NCI-H2107 (cell line): ENCODE results near the gene SLC44A1.

Experiments used
- DNase-seq: peaks from one replicate; lab custom pipeline; 2025; lab: John Stamatoyannopoulos, UW

Gene SLC44A1

DNA sequence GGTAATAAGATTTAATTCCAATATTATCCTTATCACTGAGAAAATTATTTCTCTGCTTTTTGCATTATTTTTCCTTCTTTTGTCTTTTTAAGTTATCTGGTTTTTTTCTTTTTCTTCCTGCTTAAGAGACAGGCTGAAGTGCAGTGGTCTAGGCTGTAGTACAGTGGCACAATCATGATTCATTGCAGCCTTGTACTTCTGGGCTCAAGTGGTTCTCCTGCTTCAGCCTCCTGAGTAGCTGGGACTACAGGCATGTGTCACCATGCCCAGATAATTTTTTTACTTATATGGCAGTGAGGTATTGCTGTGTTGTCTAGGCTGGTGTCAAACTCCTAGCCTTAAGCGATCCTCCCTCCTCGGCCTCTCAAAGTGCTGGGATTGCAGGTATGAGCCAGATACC lies 93.9 kb downstream of the SLC44A1 start:
- DNase-seq, result no peak

DNA sequence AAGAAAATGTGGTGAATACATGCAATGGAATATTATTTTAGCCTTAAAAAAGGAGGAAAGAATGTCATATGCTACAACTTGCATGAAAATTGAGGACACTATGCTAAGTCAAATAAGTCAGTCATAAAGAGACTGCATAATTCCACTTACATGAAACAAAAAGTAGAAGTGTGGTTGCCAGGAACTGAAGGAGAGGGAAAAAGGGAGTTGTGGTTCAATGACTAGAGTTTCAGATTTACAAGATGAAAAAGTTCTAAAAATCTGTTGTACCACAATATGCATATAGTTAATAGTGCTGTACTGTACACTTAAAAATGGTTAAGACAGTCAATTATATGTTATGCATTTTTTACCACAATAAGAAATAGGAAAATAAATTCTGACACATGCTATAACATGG lies 95.4 kb downstream of the SLC44A1 start:
- no peak for DNase-seq

DNA sequence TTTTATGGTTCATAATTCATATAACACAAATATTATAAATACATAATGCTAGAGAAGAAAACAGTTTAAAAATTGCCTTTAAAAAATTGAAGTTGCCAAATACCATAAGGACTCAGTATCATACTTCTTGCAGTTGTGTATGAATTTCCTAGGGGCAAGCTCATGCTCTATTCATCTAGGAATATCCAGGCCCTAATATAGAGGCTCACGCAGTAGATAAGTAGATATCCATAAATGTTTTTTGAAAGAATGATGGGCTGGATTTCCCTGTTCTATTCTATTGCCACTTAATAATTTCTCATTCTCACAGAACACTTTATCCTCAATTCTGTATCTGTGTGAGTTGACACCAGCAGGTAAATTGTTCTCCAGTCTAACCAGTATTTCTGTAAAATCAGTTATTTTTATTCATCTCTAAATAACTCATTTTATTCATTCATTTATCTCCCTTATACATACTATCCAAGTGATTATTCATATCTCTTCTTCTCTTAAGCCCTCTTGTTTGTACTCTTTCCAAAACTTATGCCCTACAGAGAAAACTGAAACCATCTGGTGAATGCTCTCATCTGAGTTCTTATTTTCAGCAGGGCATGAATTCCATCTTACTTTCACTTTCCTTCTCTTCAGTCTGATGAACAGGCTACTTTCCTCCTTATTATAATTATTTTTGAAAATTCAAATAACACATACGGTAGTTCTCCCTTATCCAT lies 97.1 kb downstream of the SLC44A1 start:
- DNase-seq, result no peak

DNA sequence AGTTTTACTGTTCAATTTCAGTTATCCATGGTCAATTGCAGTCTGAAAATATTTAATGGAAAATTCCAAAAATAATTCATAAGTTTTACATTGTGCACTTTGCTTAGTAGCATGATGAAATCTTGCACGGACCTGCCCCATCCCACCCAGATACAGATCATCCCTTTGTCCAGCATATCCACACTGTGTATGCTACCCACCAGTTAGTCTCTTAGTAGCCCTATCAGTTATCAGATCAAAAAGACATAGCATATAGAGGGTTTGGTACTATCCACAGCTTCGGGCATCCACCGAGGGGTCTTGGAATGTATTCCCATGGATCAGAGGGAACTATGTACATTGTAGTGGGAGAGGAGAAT lies 97.7 kb downstream of the SLC44A1 start:
- DNase-seq, result no peak

DNA sequence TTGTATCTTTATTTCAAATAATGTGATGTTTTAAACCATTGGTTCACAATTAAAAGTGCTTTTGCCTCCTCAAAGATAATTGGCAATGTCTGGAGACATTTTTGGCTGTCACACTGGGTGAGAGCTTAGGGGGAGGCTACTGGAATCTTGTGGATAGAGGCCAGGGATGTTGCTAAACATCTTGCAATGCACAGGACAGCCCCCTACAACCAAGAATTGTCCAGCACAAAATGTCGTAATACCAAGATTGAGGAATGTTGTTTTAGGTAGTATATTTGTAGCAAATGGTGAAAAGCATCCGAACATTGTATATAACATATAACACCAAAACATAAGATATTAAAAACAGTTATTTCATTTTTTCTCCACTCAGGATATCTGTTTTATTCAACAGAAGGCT lies 99.8 kb downstream of the SLC44A1 start:
- DNase-seq, result no peak

DNA sequence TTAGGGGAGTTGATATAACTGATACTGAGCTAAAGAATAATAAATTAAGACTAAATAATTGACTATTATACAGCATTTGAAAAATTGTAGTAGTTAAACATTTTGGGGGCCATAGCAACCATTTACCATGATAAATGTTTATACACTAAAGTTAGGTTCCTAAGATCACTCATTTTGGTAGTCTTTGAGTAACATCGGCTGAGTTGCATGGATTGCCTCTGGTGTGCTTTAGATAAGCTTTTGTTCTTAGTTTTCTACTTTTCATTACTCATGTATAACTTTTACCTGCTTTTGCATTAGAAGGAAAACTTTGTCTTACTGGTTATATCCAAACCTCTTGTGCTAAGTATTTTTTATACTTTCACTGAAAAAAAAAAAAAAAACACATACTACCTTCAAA lies 101.2 kb downstream of the SLC44A1 start:
- no peak for DNase-seq

DNA sequence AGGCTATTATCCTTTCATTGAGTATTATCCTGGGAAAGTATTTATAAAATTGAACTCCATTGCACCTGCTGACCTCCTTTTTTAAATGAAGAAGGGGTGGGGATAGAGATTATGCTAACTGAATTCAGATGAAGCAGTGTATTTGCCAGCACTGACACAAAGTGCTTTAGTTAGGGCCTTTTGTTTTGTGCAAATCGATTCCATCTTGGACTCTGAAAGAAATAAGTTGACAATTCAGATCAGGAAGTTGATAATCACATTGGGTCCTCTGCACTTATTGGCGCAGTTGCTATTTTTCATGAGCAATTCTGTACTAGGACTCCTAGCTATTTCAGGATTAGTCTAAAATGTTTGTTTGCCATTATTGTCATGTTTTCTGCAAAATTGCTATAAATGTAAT lies 101.8 kb downstream of the SLC44A1 start:
- no peak for DNase-seq

DNA sequence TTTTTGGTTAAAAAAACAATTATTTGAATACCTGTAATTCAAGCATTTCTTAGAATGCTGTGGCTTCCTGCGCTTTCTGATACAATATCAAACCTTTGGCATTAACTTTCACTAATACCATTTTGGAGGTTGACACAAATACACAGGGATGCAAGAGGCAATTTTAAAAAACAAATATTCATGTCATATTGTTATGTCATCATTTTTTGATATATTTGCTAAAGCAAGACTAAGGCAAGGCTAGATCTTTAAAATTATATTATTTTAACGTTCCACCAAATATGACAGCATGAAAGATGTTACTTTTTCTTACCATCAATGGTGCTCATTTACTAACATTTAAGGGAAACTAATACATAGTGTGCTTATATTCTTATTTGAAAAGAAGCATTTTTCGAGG lies 110.0 kb downstream of the SLC44A1 start:
- no peak for DNase-seq

DNA sequence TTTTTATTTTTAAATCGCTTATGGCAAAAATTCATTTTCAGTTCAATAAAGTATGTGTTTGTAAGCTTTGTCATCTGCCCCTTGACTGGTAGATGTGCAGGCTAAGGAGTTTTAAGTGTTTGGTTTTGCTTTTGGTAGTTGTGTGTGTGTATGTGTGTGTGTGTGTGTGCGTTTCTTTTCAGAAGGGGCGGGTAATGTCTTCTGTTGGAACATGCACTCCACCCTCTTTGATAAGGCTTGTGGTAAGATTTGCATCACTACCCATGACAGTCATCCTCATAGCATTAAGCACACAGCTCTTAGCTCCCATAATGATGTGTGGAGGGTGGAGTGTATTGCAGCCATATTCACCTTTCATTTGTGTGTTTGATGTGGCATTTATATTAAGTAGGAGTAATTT lies 111.3 kb downstream of the SLC44A1 start:
- DNase-seq, result no peak

DNA sequence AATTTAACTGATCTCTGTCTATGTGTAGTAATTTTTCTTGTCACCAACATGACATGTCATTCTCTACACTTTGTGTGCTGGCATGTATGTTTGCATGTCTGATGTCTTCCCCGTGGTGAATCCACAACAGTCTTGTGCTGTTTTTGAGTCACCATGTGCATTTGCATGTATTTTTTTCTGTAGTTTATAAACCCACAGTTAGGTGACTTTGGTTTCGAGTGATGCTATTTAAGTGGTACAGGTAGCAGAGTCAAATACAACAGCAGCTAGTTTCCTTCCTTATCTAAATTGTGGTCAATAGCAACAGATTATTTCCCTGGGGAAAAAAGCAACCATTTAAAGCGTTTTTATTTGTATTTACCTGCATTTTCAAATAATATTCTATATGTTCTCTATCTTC lies 113.5 kb downstream of the SLC44A1 start:
- no peak for DNase-seq

DNA sequence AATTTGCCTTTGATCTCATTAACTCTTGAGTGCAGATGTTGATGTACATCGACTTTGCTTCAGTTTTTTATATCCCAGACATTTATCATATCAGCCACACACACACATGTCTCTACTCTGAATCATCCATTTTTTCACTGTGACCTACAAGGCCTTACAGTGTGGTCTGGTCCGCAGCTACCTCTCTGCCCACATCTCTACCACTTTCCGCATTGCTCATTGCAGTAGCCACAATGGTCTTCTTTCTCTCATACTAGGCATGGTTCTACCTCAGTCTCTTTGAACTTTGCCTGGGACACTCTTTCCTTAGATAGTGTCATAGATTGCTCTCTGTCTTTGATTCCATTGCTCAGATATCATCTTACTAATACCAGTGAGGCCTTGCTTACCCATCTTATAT lies 115.4 kb downstream of the SLC44A1 start:
- no peak for DNase-seq

DNA sequence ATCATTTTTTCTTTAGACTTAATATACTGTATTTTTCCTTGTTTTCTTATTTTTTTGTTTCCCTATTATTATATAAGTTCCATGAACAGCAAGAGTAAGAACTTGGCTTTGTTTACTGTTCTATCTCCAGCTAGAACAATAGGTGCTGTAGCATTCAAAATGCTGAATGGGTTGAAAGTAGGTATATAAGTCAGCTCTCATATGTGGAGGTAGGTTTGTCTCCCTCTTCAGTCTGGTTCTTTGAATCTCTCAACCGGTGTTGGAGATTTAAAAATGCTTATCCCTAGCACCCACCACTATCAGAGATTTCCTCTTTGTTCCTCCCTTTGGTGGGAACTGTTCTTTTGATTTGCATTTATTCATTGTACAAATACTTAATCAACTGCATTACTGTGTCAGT lies 115.9 kb downstream of the SLC44A1 start:
- DNase-seq, result no peak

DNA sequence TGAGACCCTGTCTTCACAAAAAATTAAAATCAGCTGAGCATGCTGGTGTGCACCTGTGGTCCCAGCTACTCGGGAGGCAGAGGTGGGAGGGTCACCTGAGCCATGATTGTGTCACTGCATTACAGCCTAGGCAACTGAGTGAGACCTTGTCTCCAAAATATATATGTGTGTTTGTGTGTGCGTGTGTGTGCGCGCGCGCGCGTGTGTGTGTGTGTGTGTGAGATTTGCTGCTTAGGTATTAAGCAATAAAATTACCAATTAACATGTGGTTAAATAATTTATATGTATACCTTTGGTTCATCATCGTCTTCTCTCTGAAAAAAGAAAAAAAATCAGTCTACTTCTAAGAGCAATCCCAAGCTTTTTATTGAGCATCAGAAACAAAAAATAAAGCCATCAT lies 117.4 kb downstream of the SLC44A1 start:
- no peak for DNase-seq

DNA sequence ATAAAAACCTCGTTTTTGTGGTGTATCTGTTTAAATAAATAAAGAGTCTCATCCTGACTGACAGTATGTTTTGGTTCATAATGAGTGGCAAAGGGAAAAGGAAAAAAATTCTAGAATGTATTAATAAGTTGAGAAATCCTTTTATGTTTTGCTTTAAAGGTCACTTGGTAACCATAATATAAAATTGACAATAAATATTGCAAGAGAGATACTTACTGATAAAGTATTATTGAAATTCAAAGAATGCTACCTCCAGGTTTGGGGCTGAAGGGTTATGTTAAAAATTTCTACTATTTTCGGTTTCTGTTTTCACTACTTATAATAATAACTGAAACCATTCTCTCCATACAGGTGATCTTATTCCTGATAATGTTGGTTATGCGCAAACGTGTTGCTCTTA lies 118.0 kb downstream of the SLC44A1 start:
- DNase-seq, result no peak

DNA sequence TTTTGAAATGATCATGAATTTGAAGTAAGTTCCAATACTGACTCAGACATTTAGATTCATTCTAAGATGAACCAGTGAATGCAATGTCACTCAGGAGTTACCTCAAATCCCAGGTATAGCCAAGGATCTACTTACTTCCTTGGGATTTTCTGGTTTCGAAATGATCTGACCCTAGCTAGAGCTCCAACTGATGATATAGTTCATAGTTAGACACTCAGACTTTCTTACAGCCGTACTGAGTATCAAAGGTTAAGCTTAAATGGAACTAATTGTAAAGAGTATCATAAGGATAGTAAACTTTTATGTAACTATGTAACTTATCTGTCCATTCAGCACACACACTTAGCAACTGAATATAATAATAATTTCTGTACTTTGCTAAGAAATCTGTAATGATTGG lies 119.4 kb downstream of the SLC44A1 start:
- DNase-seq, result no peak

DNA sequence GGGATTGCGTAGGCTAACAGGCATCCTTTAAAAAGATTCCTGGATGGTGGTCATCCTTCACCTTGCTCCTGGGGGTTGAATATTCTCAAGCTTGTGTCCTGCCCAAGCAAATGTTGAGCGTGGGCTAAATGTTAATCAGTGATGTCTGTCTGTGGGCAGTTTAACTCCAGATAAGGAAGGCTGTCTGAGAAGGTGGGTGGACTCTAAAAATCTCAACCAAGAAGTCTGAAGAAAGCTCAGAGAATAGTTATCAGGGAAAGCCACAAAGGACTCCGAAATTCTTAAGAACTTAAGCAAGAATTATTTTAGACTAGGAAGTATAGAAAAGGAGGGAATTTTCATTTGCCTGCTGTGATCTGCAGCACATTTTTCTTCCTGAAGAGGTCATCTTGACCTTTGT lies 125.5 kb downstream of the SLC44A1 start:
- no peak for DNase-seq

DNA sequence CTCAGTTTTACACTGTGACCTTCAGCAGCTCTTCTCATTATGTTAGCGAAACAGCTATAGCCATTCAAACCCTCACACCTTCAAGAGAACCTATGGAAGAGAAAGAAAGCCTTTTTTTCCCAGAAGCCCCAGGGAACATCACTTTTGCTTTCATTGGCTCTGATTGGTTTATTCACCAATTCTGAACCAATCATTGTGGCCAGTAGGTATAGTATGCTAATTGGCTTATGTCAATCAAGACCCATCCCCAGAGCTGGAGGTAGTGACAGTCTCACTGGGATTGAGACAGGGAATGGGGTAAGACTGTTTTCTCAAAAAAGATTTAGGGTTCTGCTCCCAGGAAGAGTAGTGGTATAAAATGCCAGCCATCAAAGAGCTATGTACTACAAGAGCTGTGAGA lies 129.3 kb downstream of the SLC44A1 start:
- no peak for DNase-seq

DNA sequence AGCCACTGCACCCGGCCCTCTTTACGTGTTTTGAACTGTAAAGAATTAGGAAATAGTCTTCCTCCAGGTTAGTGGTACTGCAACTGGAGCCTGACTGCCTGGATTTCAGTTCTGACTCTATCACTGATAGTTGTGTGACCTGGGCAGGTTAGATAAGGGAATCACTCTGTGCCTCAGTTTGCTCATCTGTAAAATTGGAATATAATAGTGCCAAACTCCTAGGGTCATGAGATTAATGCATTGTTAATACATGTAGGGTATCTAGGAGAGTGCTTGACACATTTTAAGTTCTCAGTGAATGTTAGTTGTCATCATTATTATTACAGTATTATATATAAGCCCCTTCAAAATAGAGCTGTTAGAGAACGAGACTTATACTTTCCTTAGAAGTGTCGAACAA lies 130.9 kb downstream of the SLC44A1 start:
- no peak for DNase-seq

DNA sequence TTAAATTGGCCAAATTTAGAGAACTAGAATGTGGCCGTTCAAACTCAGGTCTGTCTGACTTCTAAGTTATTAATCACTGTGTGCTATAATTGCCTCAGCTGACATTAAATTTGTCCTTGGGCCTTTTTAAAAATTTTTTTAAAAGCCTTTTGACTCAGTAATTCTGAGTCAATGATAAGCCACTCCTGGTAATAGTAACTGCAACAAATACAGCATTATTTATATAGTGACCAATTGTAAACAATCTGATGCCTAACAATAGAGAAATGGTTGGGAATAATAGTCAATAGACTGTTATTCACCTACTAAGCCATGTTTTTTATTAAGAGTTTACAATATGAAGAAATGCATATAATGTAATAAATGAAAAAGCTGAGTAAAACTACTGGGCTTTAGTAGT lies 132.4 kb downstream of the SLC44A1 start:
- no peak for DNase-seq

DNA sequence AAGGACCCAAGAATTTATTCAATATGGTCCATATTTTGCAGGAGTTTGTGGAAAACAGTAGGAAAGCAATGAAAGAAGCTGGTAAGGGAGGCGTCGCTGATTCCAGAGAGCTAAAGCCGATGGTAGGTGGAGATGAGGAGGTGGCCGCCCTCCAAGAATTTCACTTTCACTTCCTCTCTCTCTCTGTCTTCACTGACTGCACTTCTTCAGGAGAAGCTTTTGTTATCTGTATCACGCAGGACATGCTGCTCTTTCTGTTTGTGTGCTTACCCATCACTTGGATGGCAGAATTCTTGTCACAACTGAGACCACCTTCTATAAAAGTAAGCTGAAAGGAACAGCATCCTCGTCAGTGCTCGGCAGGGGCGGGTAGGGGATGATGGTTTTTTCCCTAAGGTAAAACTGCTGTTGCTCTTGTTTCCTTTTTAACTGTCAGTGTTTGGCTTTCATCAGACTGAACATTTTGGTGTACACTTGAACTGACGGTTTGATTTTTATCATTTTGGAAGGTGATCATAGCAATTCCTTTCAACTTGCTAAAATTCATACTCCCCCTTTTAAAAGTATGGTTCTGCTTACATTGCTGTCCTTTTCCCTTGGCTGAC lies 141.0 kb downstream of the SLC44A1 start:
- no peak for DNase-seq

DNA sequence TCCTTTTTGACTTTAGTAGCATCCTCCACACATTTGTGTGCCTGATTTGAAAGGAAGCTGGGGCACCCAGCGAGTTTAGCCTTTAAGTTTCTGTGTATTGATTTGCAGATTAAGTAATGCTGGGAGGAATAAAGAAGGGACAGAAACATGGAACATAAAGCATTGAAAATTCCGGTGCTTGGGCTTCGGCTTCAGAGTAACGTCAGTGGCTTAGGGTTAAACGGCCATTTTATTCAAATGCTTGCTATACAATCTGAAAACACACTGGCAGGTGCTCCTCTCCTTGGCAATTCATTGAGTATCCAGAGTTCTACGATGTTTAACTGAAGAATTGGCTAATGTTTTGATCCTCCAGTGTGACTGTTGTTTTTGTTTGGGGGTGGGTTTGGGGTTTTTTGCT lies 145.3 kb downstream of the SLC44A1 start:
- no peak for DNase-seq

DNA sequence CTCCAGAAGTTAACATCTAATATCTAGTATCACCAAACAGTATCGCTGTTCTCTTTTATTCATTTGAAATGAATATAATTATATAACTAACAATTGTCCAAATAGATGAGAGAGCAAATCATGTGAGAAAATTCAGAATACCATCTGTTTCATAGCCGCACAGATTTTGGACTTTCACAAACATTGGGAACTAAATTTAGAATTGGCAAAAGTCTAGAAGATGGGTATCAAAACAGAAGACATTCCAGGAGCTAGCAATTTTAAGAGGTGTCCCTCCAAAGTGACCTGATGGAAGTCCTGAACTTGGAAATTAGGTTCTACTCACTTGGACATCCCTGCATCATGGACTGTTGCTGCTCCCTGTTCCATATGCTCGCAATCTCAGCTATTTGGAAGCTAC lies 146.4 kb downstream of the SLC44A1 start:
- DNase-seq, result no peak

DNA sequence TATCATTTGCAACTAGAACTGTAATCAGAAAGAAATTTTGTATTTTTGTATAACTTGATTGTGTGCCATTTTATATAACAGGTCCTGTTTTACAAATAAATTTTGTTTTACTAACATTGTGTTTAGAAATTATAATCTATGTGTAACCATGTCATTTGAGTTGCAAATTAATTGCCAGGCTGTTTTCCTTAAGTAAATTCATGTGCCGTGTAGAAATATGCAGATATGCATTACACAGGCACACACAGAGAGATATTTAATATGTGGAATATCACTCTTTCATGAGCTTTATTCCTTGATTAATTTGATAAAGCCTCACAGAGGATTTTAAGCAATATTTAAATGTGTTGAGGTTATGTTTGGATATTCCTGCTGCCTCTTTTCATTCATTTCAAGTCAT lies 146.8 kb downstream of the SLC44A1 start:
- no peak for DNase-seq

DNA sequence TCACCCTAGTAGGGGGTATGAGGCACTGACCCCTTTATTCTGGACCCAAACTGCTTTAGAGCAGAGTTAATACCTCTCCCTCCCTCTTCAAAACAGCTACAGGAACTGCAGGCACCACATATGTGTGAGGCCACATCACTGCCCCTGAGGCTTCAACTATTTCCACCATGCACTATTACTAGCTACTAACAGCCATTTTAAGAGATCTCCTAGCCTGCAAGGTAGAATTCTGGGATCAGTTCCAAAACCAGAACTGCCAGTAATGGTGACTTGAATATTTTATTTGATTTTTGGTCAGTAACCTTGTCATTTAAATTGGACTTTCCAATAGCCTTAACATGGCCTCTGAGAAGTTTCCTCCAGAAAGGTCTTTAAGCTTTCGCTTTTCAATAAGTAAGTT lies 148.1 kb downstream of the SLC44A1 start:
- no peak for DNase-seq
